GM21526 (cell line): Measurements from ENCODE around the gene SERAC1.

ENCODE experiments used
- ATAC-seq: cut with Tn5 transposase; IDR thresholded peaks from one replicate; pipeline ENCODE4 v1.9.1; 2021; ENCODE audit warnings: moderate library complexity; ENCODE audit not compliant: unreplicated experiment, low FRiP score

The SERAC1 gene

DNA sequence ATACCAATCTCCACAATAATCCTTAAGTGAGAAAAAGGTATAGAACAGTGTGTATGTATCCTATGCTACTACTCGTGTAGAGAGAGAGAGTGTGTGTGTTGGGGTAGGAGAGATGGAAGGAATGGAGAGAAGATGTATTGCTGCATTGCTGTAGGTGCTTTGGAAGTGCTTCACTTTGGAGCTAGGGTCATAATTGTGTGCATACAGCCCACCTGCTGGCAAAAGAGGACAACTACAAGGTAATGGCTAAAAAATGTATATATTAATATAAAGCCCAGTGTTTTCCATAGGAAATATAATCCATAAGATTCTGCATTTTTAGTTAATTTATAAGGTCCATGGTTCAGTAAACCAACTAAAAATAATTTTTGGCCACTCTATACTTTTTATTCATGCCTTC, 36.1 kb downstream of the SERAC1 start:
- no peak for ATAC-seq

- no peak for ATAC-seq
Measured at GRCh38 chr6:158125271-158125670, 42.8 kb downstream of the SERAC1 start.

GRCh38 chr6:158124288-158124687, 43.8 kb downstream of the SERAC1 start:
- no peak for ATAC-seq

DNA sequence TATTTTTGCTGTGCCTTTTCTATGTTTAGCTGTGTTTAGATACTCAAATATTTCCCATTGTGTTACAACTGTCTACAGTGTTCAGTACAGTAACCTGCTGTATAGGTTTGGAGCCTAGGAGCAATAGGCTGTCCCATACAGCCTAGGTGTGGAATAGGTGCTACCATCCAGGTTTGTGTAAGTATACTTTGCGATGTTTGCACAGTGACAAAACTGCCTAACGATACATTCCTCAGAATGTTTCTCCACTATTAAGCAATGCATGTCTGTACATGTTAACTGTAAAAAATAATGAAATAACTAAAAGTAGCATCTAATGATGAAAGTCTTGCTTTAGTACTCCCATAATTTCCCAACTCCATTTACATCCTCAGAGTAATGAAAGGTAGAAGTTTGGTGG, 46.0 kb downstream of the SERAC1 start:
- ATAC-seq, result no peak

DNA sequence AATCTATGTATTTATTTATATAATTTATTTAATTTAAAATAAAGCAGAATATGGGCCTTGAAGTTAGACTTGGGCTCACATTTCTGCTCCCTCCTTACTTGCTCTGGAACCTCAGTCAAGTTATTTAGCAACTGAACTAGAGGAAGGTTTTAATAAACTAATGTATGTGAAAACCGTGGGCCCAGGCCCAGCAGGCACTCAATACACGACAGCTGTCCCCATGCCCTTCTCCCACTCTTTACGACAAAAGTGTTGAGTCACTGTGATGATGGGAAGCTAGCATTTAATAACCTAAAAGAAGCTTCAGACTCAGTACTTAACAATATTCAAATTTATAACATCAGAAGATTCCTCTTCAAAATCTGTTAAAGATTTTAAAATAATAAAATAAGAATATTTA, 46.7 kb downstream of the SERAC1 start:
- ATAC-seq, result no peak

DNA sequence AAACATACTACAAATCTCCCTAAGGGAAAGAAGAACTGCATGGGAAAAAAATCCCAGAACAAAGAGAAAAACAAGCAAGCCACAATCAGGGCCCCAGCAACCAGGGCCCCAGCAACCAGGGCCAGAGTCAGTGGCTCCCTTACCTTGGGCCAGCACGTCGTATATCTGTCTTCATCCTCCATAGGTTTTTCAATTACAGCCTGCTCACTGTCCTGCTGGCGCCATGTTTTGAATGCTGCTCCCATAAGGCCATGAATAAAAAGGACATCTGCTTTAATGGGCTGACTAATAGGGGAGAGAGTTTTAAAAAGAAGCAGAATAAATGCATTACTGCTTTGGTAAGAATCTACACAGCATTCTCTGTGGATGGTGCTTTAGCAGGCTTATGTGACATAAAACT, 49.2 kb downstream of the SERAC1 start:
- no peak for ATAC-seq

DNA sequence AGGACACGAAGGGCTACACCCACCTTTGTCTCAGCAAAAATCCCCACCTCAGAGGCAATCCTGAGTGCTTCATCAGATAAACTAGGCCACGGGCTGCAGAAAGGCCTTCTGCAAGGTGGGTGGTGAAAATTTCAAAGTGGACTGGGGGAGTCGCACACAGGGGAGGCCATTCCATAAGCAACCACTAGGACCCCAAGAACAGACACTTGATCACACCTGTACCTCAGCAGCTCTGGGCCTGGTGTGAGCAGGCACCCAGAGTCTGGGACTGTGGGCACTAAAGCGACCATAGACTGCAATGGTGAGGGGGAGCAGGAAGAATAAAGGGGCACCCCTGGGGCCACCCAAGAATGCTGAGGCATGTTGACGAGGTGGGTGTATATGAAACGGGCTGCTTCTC, 52.6 kb downstream of the SERAC1 start:
- ATAC-seq, result no peak

- no peak for ATAC-seq
Measured at GRCh38 chr6:158115102-158115501, 53.0 kb downstream of the SERAC1 start.

- no peak for ATAC-seq
Measured at GRCh38 chr6:158113802-158114201, 54.3 kb downstream of the SERAC1 start.

GRCh38 chr6:158111987-158112386, 56.1 kb downstream of the SERAC1 start:
- ATAC-seq, result no peak

DNA sequence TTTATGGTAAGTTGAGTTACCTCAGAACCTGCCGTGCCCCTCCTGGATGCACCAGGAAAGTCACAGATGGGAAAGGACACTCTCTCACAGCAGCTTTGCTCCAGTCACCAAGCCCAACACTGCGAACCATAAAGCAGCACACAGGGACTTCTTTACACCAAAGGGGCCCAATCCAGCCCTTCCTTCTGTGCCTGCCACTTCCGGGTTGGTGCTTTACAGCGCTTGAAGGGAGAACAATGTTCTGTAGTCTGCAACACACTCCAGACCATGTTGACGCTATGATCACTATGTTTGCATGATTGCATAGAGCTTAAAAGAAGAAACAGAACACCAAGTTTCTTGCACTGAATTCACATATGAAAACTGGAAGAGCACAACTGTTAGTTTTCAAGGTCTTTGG, 57.1 kb downstream of the SERAC1 start:
- ATAC-seq, result no peak

- ATAC-seq, result no peak
Measured at GRCh38 chr6:158109748-158110147, 58.3 kb downstream of the SERAC1 start.

DNA sequence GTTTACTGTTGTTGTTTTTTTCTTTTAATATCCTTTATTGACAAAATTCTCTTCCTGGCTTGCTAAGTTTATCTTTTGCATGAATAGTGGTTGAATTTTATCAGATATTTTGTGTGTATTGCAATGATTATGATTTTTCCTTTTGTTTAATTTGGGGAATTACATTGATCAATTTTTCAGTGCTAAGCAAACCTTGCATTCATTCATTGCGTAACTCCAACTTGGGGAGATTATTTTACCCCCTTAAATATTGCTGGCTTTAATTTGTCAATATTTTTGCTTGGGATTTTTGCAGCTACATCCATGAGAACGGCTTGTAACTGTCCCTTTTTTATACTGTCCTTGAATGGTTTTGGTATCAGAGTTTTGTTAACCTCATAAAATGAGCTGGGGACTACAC, 63.4 kb downstream of the SERAC1 start:
- no peak for ATAC-seq

- ATAC-seq, result no peak
Measured at GRCh38 chr6:158103228-158103627, 64.8 kb downstream of the SERAC1 start.

DNA sequence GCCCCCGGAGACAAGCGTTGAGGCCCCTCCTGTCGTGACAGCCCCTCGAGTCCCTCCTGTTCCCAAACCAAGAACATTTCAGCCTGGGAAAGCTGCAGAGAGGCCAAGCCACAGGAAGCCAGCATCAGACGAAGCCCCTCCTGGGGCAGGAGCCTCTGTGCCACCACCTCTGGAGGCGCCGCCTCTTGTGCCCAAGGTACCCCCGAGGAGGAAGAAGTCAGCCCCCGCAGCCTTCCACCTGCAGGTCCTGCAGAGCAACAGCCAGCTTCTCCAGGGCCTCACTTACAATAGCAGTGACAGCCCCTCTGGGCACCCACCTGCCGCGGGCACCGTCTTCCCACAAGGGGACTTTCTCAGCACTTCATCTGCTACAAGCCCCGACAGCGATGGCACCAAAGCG, 72.4 kb downstream of the SERAC1 start:
- no peak for ATAC-seq

- ATAC-seq, result no peak
Measured at GRCh38 chr6:158095031-158095430, 73.0 kb downstream of the SERAC1 start.

DNA sequence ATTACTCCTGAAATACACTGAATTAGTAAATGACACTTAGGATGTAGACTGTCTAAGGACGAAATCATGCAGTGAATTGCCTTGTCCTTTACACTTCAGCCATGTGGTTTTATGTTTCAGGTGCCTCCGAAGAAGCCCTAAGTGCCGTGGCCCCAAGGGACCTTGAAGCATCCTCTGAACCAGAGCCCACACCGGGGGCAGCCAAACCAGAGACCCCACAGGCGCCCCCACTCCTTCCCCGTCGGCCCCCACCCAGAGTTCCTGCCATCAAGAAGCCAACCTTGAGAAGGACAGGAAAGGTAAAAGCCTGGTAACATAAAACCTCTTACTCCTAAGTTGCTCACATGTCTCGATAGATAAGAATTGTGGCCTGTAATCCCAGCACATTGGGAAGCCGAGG, 75.3 kb downstream of the SERAC1 start:
- no peak for ATAC-seq

DNA sequence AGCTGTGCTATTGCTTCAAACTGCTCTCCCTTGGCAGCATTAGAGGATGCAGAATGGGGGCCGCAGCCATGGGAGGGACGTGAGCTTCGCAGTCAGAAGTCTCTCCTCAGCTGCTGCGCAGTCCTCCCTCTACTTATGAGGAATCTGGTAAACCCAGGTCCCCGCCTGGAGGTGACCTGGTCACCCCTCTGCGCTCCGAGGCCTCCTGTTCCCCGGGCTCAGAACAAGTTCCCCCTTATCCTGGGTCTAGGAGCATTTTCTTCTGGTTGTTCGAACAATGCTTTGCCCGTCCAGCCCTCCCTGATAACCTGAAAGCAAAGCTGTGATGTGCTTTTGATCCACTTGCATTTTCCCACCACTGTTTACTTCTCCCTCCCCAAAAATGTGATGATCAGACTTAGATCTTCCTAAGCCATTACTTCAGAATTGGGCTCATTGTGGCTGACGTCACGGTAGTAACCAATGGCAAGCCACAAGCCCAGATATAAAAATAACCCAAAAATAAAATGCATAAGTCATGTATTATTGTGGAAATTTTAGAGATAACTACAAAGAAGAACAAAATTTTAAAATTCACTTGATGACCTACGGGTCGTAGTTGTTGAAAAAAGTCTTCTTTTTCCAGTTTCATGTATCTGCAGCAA, 80.7 kb downstream of the SERAC1 start:
- ATAC-seq, result no peak

GRCh38 chr6:158086504-158087223, 81.4 kb downstream of the SERAC1 start:
- ATAC-seq, result no peak

DNA sequence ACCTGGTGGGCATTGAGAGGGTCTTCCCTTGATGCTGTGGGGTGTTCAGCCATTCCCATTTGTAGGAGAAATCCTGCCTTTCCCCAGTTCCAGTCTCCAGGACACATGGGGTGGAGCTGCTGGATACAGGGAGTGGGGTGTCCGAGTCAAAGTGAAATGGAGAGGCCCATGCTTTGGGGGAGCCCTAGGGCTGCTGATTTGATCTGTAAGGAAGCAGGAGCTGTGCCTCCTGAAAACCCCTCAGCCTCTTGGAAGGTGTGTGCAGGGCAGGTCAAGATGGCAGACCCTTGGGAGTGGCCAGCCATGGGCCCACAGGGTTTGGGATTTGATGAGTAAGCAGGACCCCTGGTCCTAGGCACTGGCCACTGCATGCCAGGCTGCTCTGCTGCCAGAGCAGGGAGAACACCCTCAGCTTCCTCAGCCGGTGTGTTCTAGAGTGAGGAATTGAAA, 82.0 kb downstream of the SERAC1 start:
- no peak for ATAC-seq

- no peak for ATAC-seq
Measured at GRCh38 chr6:158085261-158086053, 82.6 kb downstream of the SERAC1 start.
